Measurements from ENCODE around the gene PHACTR1. TPM values are rescaled to one million over a fixed set of nuclear protein-coding genes. Genes with fewer than 3 reads are reported as not detected.

PHACTR1 gene
- total RNA-seq, 2 donors from 2014 or later = 0.14 to 1.6 TPM

- peaks cover 18 to 34% of the 10 kb centered on the region in 2 donors for H3K27me3 Mint-ChIP-seq
- H3K36me3 Mint-ChIP-seq = no peaks in the 10 kb centered on the region
- no peak for ATAC-seq
- H3K9me3 Mint-ChIP-seq = no peaks in the 10 kb centered on the region
- DNase-seq (ENCODE audit: low spot score) = no peak
- H3K4me1 Mint-ChIP-seq (ENCODE audit: low read depth in 2 of 2) = no peaks in the 10 kb centered on the region
- H3K27ac Mint-ChIP-seq = no peak overlapping the region
- H3K4me3 Mint-ChIP-seq = no peak overlapping the region
Observed at GRCh38 chr6:12893036-12893435, 176.5 kb downstream of the PHACTR1 start.

GRCh38 chr6:12895721-12896120 is 179.2 kb downstream of the PHACTR1 start:
- H3K4me3 Mint-ChIP-seq = no peak overlapping the region
- no peaks in the 10 kb centered on the region for H3K9me3 Mint-ChIP-seq
- no peaks in the 10 kb centered on the region for H3K4me1 Mint-ChIP-seq (ENCODE audit: low read depth in 2 of 2)
- no peaks in the 10 kb centered on the region for H3K36me3 Mint-ChIP-seq
- DNase-seq (ENCODE audit: low spot score) (no peak), ATAC-seq (no peak)
- H3K27ac Mint-ChIP-seq = no peak overlapping the region
- peaks cover 26 to 38% of the 10 kb centered on the region in 2 donors for H3K27me3 Mint-ChIP-seq

GRCh38 chr6:12896208-12896733 is 179.7 kb downstream of the PHACTR1 start:
- DNase-seq (ENCODE audit: low spot score) = no peak
- Mint-ChIP-seq H3K9me3 (no peaks in the 10 kb centered on the region), H3K4me3 (no peak overlapping the region)

GRCh38 chr6:12898603-12899002 is 182.0 kb downstream of the PHACTR1 start:
- DNase-seq (ENCODE audit: low spot score) (no peak), ATAC-seq (peak in 1 of 2 donors; percentile 34)
- no peak overlapping the region for H3K27ac Mint-ChIP-seq
- H3K4me1 Mint-ChIP-seq (ENCODE audit: low read depth in 2 of 2) = no peaks in the 10 kb centered on the region
- H3K36me3 Mint-ChIP-seq = no peaks in the 10 kb centered on the region
- H3K27me3 Mint-ChIP-seq = peaks cover 28 to 40% of the 10 kb centered on the region in 2 donors
- H3K4me3 Mint-ChIP-seq = no peak overlapping the region
- no peaks in the 10 kb centered on the region for H3K9me3 Mint-ChIP-seq

More at GRCh38 chr6:12896208-12896733, 179.7 kb downstream of the PHACTR1 start:
- Mint-ChIP-seq H3K4me1 (ENCODE audit: low read depth in 2 of 2) (no peaks in the 10 kb centered on the region), H3K27ac (no peak overlapping the region), H3K36me3 (no peaks in the 10 kb centered on the region), H3K27me3 (peaks cover 30 to 40% of the 10 kb centered on the region in 2 donors)
- ATAC-seq = no peak

GRCh38 chr6:12899046-12899833 is 182.7 kb downstream of the PHACTR1 start:
- no peaks in the 10 kb centered on the region for H3K4me1 Mint-ChIP-seq (ENCODE audit: low read depth in 2 of 2)
- DNase-seq (ENCODE audit: low spot score) = no peak
- H3K27me3 Mint-ChIP-seq = peaks cover 28 to 40% of the 10 kb centered on the region in 2 donors
- H3K27ac Mint-ChIP-seq = no peak overlapping the region
- H3K4me3 Mint-ChIP-seq = no peak overlapping the region
- no peak for ATAC-seq
- no peaks in the 10 kb centered on the region for H3K9me3 Mint-ChIP-seq
- H3K36me3 Mint-ChIP-seq = no peaks in the 10 kb centered on the region

- Mint-ChIP-seq H3K4me3 (no peak overlapping the region), H3K4me1 (ENCODE audit: low read depth in 2 of 2) (no peaks in the 10 kb centered on the region)
- no peak for ATAC-seq
Observed at GRCh38 chr6:12903246-12903645, 186.7 kb downstream of the PHACTR1 start.

GRCh38 chr6:12909833-12910232 is 193.3 kb downstream of the PHACTR1 start:
- H3K27ac Mint-ChIP-seq = no peak overlapping the region
- no peak overlapping the region for H3K4me3 Mint-ChIP-seq
- H3K4me1 Mint-ChIP-seq (ENCODE audit: low read depth in 2 of 2) = no peaks in the 10 kb centered on the region
- H3K9me3 Mint-ChIP-seq = no peaks in the 10 kb centered on the region
- no peaks in the 10 kb centered on the region for H3K36me3 Mint-ChIP-seq
- DNase-seq (ENCODE audit: low spot score) = no peak
- peaks cover 7 to 15% of the 10 kb centered on the region in 2 donors for H3K27me3 Mint-ChIP-seq
- ATAC-seq = no peak

More at GRCh38 chr6:12903246-12903645, 186.7 kb downstream of the PHACTR1 start:
- Mint-ChIP-seq H3K36me3 (no peaks in the 10 kb centered on the region), H3K27me3 (peaks cover 22 to 34% of the 10 kb centered on the region in 2 donors), H3K9me3 (no peaks in the 10 kb centered on the region), H3K27ac (no peak overlapping the region)
- no peak for DNase-seq (ENCODE audit: low spot score)

- Mint-ChIP-seq H3K27me3 (peaks cover 4 to 20% of the 10 kb centered on the region in 2 donors), H3K4me1 (ENCODE audit: low read depth in 2 of 2) (no peaks in the 10 kb centered on the region), H3K27ac (no peak overlapping the region), H3K36me3 (no peaks in the 10 kb centered on the region), H3K4me3 (no peak overlapping the region), H3K9me3 (no peaks in the 10 kb centered on the region)
- DNase-seq (ENCODE audit: low spot score) = no peak
- ATAC-seq = no peak
Observed at GRCh38 chr6:12911427-12911826, 194.9 kb downstream of the PHACTR1 start.

- H3K36me3 Mint-ChIP-seq = no peaks in the 10 kb centered on the region
- ATAC-seq (no peak), DNase-seq (ENCODE audit: low spot score) (no peak)
- no peaks in the 10 kb centered on the region for H3K9me3 Mint-ChIP-seq
- H3K4me3 Mint-ChIP-seq = no peak overlapping the region
- H3K27me3 Mint-ChIP-seq = peaks cover 4 to 29% of the 10 kb centered on the region in 2 donors
- H3K27ac Mint-ChIP-seq = no peak overlapping the region
- H3K4me1 Mint-ChIP-seq (ENCODE audit: low read depth in 2 of 2) = no peaks in the 10 kb centered on the region
Observed at GRCh38 chr6:12913201-12913600, 196.6 kb downstream of the PHACTR1 start.

- Mint-ChIP-seq H3K9me3 (no peaks in the 10 kb centered on the region), H3K36me3 (no peaks in the 10 kb centered on the region), H3K27me3 (peaks cover 5 to 35% of the 10 kb centered on the region in 2 donors), H3K4me3 (no peak overlapping the region), H3K27ac (no peak overlapping the region), H3K4me1 (ENCODE audit: low read depth in 2 of 2) (no peaks in the 10 kb centered on the region)
- no peak for ATAC-seq
- DNase-seq (ENCODE audit: low spot score) = no peak
Observed at GRCh38 chr6:12916006-12916405, 199.4 kb downstream of the PHACTR1 start.

- DNase-seq (ENCODE audit: low spot score) (no peak), ATAC-seq (no peak)
- no peak overlapping the region for H3K4me3 Mint-ChIP-seq
- H3K9me3 Mint-ChIP-seq = no peaks in the 10 kb centered on the region
- H3K36me3 Mint-ChIP-seq = no peaks in the 10 kb centered on the region
- peaks cover 8 to 40% of the 10 kb centered on the region in 2 donors for H3K27me3 Mint-ChIP-seq
- H3K27ac Mint-ChIP-seq = no peak overlapping the region
- no peaks in the 10 kb centered on the region for H3K4me1 Mint-ChIP-seq (ENCODE audit: low read depth in 2 of 2)
Observed at GRCh38 chr6:12916420-12917136, 200.0 kb downstream of the PHACTR1 start.

- Mint-ChIP-seq H3K4me3 (no peak overlapping the region), H3K4me1 (ENCODE audit: low read depth in 2 of 2) (no peaks in the 10 kb centered on the region), H3K36me3 (no peaks in the 10 kb centered on the region), H3K27ac (no peak overlapping the region), H3K27me3 (peaks cover 13 to 37% of the 10 kb centered on the region in 2 donors), H3K9me3 (no peaks in the 10 kb centered on the region)
- DNase-seq (ENCODE audit: low spot score) (no peak), ATAC-seq (no peak)
Observed at GRCh38 chr6:12921467-12921866, 204.9 kb downstream of the PHACTR1 start.

- H3K4me3 Mint-ChIP-seq = no peak overlapping the region
- ATAC-seq = no peak
Observed at GRCh38 chr6:12923644-12924235, 207.2 kb downstream of the PHACTR1 start.

GRCh38 chr6:12924911-12925310 is 208.3 kb downstream of the PHACTR1 start:
- DNase-seq (ENCODE audit: low spot score) (no peak), ATAC-seq (no peak)
- Mint-ChIP-seq H3K9me3 (no peaks in the 10 kb centered on the region), H3K4me3 (no peak overlapping the region), H3K4me1 (ENCODE audit: low read depth in 2 of 2) (no peaks in the 10 kb centered on the region), H3K27me3 (peaks cover 25 to 40% of the 10 kb centered on the region in 2 donors), H3K36me3 (no peaks in the 10 kb centered on the region), H3K27ac (no peak overlapping the region)

More at GRCh38 chr6:12923644-12924235, 207.2 kb downstream of the PHACTR1 start:
- H3K27me3 Mint-ChIP-seq = peaks cover 19 to 32% of the 10 kb centered on the region in 2 donors
- no peaks in the 10 kb centered on the region for H3K9me3 Mint-ChIP-seq
- DNase-seq (ENCODE audit: low spot score) = no peak
- no peaks in the 10 kb centered on the region for H3K4me1 Mint-ChIP-seq (ENCODE audit: low read depth in 2 of 2)
- no peaks in the 10 kb centered on the region for H3K36me3 Mint-ChIP-seq
- no peak overlapping the region for H3K27ac Mint-ChIP-seq

Data from natural killer cell treated with Interleukin-12 subunit alpha and Interleukin-12 subunit beta and Interleukin-15 and Interleukin-18, amount 100 ng/mL, for 72 hours (primary cell).